ENCODE results near the gene MYO3B.

MYO3B gene

GRCh38 chr2:170313992-170314348 lies 136.0 kb downstream of the MYO3B start:
- TF ChIP-seq GATA2 (IDR thresholded peaks at IDR 0.05; ENCODE audit: low read depth, low read length), result no peak
- TF ChIP-seq GATA3 (IDR thresholded peaks at IDR 0.05; ENCODE audit: low read depth, low read length), result no peak

- TF ChIP-seq GATA3 (IDR thresholded peaks at IDR 0.05; ENCODE audit: low read depth, low read length) (no peak), GATA2 (IDR thresholded peaks at IDR 0.05; ENCODE audit: low read depth, low read length) (no peak)
Observed at GRCh38 chr2:170314744-170315447, 136.9 kb downstream of the MYO3B start.

GRCh38 chr2:170320948-170321347 lies 143.0 kb downstream of the MYO3B start:
- TF ChIP-seq GATA3 (IDR thresholded peaks at IDR 0.05; ENCODE audit: low read depth, low read length) (no peak), GATA2 (IDR thresholded peaks at IDR 0.05; ENCODE audit: low read depth, low read length) (no peak)

- TF ChIP-seq GATA3 (IDR thresholded peaks at IDR 0.05; ENCODE audit: low read depth, low read length) (no peak), GATA2 (IDR thresholded peaks at IDR 0.05; ENCODE audit: low read depth, low read length) (no peak)
Observed at GRCh38 chr2:170321526-170321925, 143.6 kb downstream of the MYO3B start.

GRCh38 chr2:170322140-170322766 lies 144.3 kb downstream of the MYO3B start:
- TF ChIP-seq GATA3 (IDR thresholded peaks at IDR 0.05; ENCODE audit: low read depth, low read length), result no peak
- no peak for TF ChIP-seq GATA2 (IDR thresholded peaks at IDR 0.05; ENCODE audit: low read depth, low read length)

GRCh38 chr2:170323743-170324142 lies 145.8 kb downstream of the MYO3B start:
- no peak for TF ChIP-seq GATA2 (IDR thresholded peaks at IDR 0.05; ENCODE audit: low read depth, low read length)
- no peak for TF ChIP-seq GATA3 (IDR thresholded peaks at IDR 0.05; ENCODE audit: low read depth, low read length)

- TF ChIP-seq GATA2 (IDR thresholded peaks at IDR 0.05; ENCODE audit: low read depth, low read length) (no peak), GATA3 (IDR thresholded peaks at IDR 0.05; ENCODE audit: low read depth, low read length) (no peak)
Observed at GRCh38 chr2:170324640-170325046, 146.7 kb downstream of the MYO3B start.

GRCh38 chr2:170330881-170331280 lies 152.9 kb downstream of the MYO3B start:
- TF ChIP-seq GATA3 (IDR thresholded peaks at IDR 0.05; ENCODE audit: low read depth, low read length) (no peak), GATA2 (IDR thresholded peaks at IDR 0.05; ENCODE audit: low read depth, low read length) (no peak)

GRCh38 chr2:170332676-170333402 lies 154.9 kb downstream of the MYO3B start:
- TF ChIP-seq GATA2 (IDR thresholded peaks at IDR 0.05; ENCODE audit: low read depth, low read length), result no peak
- no peak for TF ChIP-seq GATA3 (IDR thresholded peaks at IDR 0.05; ENCODE audit: low read depth, low read length)

GRCh38 chr2:170335351-170335750 lies 157.4 kb downstream of the MYO3B start:
- no peak for TF ChIP-seq GATA3 (IDR thresholded peaks at IDR 0.05; ENCODE audit: low read depth, low read length)
- TF ChIP-seq GATA2 (IDR thresholded peaks at IDR 0.05; ENCODE audit: low read depth, low read length), result no peak

GRCh38 chr2:170336408-170336807 lies 158.5 kb downstream of the MYO3B start:
- TF ChIP-seq GATA2 (IDR thresholded peaks at IDR 0.05; ENCODE audit: low read depth, low read length) (no peak), GATA3 (IDR thresholded peaks at IDR 0.05; ENCODE audit: low read depth, low read length) (no peak)

- no peak for TF ChIP-seq GATA3 (IDR thresholded peaks at IDR 0.05; ENCODE audit: low read depth, low read length)
- TF ChIP-seq GATA2 (IDR thresholded peaks at IDR 0.05; ENCODE audit: low read depth, low read length), result no peak
Observed at GRCh38 chr2:170336916-170337315, 159.0 kb downstream of the MYO3B start.

GRCh38 chr2:170339322-170339721 lies 161.4 kb downstream of the MYO3B start:
- TF ChIP-seq GATA3 (IDR thresholded peaks at IDR 0.05; ENCODE audit: low read depth, low read length), result no peak
- TF ChIP-seq GATA2 (IDR thresholded peaks at IDR 0.05; ENCODE audit: low read depth, low read length), result no peak

- TF ChIP-seq GATA3 (IDR thresholded peaks at IDR 0.05; ENCODE audit: low read depth, low read length), result no peak
- TF ChIP-seq GATA2 (IDR thresholded peaks at IDR 0.05; ENCODE audit: low read depth, low read length), result no peak
Observed at GRCh38 chr2:170339750-170340692, 162.1 kb downstream of the MYO3B start.
